ENCODE data around the gene WFDC6.
A peak's percentile ranks its signal among the peaks of the same experiment; 100 is the strongest.

Gene WFDC6

DNA sequence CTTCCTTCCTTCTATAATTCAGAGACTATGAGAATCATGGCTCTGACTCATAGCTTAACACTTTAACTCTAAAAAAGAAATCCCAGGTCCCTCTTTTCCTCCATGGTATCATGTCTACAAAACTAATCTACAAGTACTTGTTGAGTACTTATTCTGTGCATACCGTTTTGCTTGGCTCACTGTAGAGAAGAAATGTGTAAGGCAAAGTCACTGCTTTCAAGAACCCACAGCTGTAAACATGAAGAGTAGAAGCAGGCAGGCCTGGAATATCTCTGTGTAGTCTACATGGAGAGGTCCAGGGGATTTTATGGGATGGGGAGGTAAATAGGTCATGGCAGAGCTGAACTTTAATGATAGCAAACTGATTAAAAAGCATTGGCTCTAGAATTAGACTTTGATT is 37.7 kb downstream of the WFDC6 start:
- Mint-ChIP-seq H3K4me1 (no peaks in the 10 kb centered on the region), H3K27ac (no peak overlapping the region), H3K9me3 (no peaks in the 10 kb centered on the region), H3K27me3 (peaks cover 57% of the 10 kb centered on the region), H3K4me3 (no peak overlapping the region)
- DNase-seq, result no peak
- ATAC-seq, result no peak

DNA sequence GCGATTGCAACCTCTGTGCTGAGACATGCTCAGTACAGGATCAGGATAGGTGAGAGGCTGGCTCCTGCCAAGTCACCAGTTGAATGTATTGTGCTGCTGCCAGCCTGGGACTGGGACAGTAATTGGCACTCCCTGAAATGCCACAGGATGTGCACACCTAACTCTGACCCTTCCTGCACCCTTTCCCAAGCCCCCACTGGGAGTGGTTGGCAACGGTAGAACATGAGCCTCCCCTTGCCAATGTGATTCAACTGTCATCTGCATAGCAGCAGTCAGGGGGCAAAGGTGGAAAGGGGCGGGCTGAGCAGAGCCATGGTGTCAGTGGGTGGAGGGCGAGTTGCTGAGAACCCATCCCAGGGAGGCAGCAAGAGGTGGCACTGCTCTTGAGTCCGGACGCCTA is 39.3 kb downstream of the WFDC6 start:
- DNase-seq (no peak), ATAC-seq (no peak)
- H3K9me3 Mint-ChIP-seq, result no peaks in the 10 kb centered on the region
- H3K4me1 Mint-ChIP-seq, result no peaks in the 10 kb centered on the region
- H3K27me3 Mint-ChIP-seq, result peaks cover 57% of the 10 kb centered on the region
- no peak overlapping the region for H3K27ac Mint-ChIP-seq
- H3K4me3 Mint-ChIP-seq, result no peak overlapping the region

GRCh38 chr20:45497971-45498494 is 41.2 kb downstream of the WFDC6 start:
- DNase-seq (no peak), ATAC-seq (no peak)
- Mint-ChIP-seq H3K4me3 (no peak overlapping the region), H3K27me3 (peaks cover 41% of the 10 kb centered on the region), H3K27ac (no peak overlapping the region), H3K9me3 (no peaks in the 10 kb centered on the region), H3K4me1 (no peaks in the 10 kb centered on the region)

- Mint-ChIP-seq H3K27ac (no peak overlapping the region), H3K4me3 (no peak overlapping the region), H3K9me3 (no peaks in the 10 kb centered on the region), H3K27me3 (peaks cover 27% of the 10 kb centered on the region), H3K4me1 (no peaks in the 10 kb centered on the region)
- DNase-seq (no peak), ATAC-seq (no peak)
These were observed 43.1 kb downstream of the WFDC6 start for GRCh38 chr20:45496166-45496565.

DNA sequence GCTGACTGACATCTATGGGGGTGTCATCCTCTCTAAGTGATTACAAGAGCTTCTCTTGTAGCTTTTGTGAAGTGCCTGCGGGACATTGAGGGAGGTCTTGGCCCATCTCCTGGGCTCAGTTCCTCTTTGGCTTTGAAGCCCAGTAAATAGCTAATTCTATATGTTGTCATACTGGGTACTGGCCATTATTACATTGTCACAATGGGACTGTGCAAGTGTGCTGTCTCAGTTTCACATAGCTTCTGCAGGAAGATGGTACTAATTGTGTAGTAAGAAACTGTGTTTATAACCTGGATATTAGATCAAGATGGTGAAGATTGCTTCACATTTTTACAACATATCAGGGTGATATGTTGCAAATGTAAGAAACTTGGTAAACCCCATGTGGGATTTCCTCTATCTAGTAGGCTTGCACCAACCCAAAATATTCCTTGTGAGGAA is 43.8 kb downstream of the WFDC6 start:
- ATAC-seq (no peak), DNase-seq (no peak)
- Mint-ChIP-seq H3K27me3 (peaks cover 21% of the 10 kb centered on the region), H3K27ac (no peak overlapping the region), H3K9me3 (no peaks in the 10 kb centered on the region), H3K4me3 (no peak overlapping the region), H3K4me1 (no peaks in the 10 kb centered on the region)

GRCh38 chr20:45489083-45489531 is 50.2 kb downstream of the WFDC6 start:
- Mint-ChIP-seq H3K9me3 (no peaks in the 10 kb centered on the region), H3K27me3 (peaks cover 25% of the 10 kb centered on the region), H3K4me3 (no peak overlapping the region), H3K27ac (no peak overlapping the region), H3K4me1 (no peaks in the 10 kb centered on the region)
- DNase-seq (no peak), ATAC-seq (no peak)

DNA sequence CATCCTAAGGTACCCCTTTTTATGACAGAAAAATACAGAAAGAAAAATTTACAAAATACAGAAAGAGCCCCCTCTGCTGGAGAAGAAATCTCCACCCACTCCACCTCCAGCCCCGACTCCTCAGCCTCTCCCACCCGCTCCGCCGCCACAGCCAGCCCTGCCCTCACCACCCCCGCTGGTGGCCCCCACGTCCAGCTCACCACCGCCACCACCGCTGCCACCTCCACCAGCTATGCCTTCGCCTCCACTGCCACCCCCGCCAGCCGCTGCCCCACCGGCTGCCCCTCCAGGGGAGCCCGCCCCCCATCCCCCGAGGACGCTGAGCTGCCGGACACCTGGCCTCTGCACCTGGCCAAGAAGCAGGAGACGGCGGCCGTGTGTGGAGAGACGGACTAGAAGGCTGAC is 52.0 kb downstream of the WFDC6 start:
- Mint-ChIP-seq H3K27ac (no peak overlapping the region), H3K27me3 (peaks cover 34% of the 10 kb centered on the region), H3K4me1 (no peaks in the 10 kb centered on the region), H3K4me3 (no peak overlapping the region), H3K9me3 (no peaks in the 10 kb centered on the region)
- no peak for ATAC-seq
- no peak for DNase-seq

- Mint-ChIP-seq H3K4me3 (no peak overlapping the region), H3K4me1 (no peaks in the 10 kb centered on the region), H3K27ac (no peak overlapping the region), H3K27me3 (peaks cover 48% of the 10 kb centered on the region), H3K9me3 (no peaks in the 10 kb centered on the region)
- DNase-seq (no peak), ATAC-seq (no peak)
These were observed 53.9 kb downstream of the WFDC6 start for GRCh38 chr20:45485388-45485787.

DNA sequence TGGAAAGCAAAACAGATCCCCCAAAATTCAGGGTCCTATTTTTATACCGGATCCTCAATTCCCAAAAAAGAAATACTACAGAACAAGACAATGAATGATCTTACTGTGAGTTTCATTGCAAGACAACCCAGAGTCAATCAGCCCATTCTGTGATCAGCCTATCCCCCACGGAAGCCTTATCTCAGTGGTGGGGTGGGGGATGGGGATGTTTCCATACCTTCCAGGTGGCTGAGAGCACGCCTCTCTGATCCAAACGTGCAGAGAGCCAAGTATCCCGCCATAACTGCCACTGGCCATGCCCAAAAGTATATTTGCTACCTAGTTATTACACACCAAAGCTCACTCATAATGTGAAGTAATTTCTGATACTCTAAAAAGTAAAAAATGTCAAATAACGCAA is 54.6 kb downstream of the WFDC6 start:
- Mint-ChIP-seq H3K9me3 (no peaks in the 10 kb centered on the region), H3K4me3 (no peak overlapping the region), H3K27me3 (peaks cover 55% of the 10 kb centered on the region), H3K27ac (peak overlapping the region in 1 of 2 donors; percentile 74), H3K4me1 (no peaks in the 10 kb centered on the region)
- ATAC-seq (no peak), DNase-seq (no peak)
